OCI-LY7 (cell line): ENCODE measurements around the gene AGT.

Experiments used
- EZH2phosphoT487 ChIP-seq: fragments of 200-600 bp; sonication (generic); IDR thresholded peaks from 2 replicates; pipeline ENCODE4 v1.6.1; 2018; ENCODE audit warnings: low read depth, borderline replicate concordance, mild to moderate bottlenecking, mixed run types, antibody characterized with exemption, low read length, moderate library complexity, mixed read lengths
- TF ChIP-seq, protein P1 (sequence below): fragments of 200-600 bp; sonication (generic); conservative IDR thresholded peaks from 2 replicates; pipeline ENCODE4 v1.5.1; 2014; ENCODE audit warnings: mild to moderate bottlenecking, antibody characterized with exemption, low read length, moderate library complexity, mixed read lengths

DNA sequence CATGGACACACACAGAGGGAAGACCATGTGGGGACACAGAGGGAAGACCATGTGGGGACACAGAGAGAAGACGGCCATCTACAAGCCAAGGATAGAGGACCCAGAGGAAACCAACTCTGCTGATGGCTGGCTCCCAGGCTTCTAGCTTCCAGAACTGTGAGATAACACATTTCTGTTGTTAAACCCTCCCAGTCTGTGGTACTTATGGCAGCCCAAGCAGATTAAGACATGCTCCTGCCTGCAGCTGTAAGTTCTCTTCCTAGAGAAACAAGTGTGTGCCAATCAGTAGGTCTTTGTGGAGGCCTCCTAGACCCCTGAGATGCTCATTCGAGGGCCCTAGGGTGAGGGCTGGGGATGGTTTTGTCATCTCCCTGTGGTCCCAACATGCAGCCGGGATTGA, 2.7 kb downstream of the AGT start:
- no peak for TF ChIP-seq EZH2phosphoT487
- TF ChIP-seq, protein P1, sequence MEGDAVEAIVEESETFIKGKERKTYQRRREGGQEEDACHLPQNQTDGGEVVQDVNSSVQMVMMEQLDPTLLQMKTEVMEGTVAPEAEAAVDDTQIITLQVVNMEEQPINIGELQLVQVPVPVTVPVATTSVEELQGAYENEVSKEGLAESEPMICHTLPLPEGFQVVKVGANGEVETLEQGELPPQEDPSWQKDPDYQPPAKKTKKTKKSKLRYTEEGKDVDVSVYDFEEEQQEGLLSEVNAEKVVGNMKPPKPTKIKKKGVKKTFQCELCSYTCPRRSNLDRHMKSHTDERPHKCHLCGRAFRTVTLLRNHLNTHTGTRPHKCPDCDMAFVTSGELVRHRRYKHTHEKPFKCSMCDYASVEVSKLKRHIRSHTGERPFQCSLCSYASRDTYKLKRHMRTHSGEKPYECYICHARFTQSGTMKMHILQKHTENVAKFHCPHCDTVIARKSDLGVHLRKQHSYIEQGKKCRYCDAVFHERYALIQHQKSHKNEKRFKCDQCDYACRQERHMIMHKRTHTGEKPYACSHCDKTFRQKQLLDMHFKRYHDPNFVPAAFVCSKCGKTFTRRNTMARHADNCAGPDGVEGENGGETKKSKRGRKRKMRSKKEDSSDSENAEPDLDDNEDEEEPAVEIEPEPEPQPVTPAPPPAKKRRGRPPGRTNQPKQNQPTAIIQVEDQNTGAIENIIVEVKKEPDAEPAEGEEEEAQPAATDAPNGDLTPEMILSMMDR: no peak
